HG02642 (cell line): ENCODE measurements around the gene TIPRL.
"Not testable (repeated sequence)": the region's sequence is repeated elsewhere in the genome, so short reads cannot be mapped to it uniquely, and the experiment has no call there.

Experiments used
- ATAC-seq: cut with Tn5 transposase; IDR thresholded peaks from one replicate; pipeline ENCODE4 v1.9.1; 2021; ENCODE audit warnings: mild to moderate bottlenecking; ENCODE audit not compliant: unreplicated experiment, poor library complexity

Gene TIPRL

DNA sequence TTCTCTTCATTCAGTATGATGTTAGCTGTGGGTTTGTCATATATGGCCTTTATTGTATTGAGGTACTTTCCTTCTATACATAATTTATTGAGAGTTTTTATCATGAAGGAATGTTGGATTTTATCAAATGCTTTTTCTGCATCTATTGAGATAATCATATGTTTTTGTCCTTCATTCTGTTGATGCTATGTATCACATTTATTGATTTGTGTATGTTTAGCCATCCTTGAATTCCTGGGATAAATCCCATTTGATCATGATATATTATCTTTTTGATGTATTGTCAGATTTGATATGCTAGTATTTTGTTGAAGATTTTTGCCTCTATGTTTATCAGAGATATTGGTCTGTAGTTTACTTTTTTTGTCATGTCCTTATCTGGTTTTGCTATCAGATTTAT, 21.1 kb upstream of the TIPRL start:
- no peak for ATAC-seq

DNA sequence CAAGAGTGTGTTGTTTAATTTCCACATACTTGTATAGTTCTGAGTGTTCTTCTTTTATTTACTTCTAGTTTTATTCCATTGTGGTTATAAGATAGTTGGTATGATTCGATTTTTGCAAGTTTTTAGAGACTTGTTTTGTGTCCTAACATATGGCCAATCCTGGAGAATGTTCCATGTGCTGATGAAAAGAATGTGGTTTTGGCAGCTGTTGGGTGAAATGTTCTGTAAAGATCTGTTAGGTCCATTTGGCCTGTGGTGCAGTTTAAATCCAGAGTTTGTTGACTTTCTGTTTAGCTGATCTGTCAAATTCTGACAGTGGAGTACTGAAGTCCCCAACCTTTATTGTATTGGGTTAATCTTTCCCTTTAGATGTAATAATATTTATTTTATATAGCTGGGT, 19.5 kb upstream of the TIPRL start:
- no peak for ATAC-seq

GRCh38 chr1:168159979-168160378, 18.8 kb upstream of the TIPRL start:
- no peak for ATAC-seq

DNA sequence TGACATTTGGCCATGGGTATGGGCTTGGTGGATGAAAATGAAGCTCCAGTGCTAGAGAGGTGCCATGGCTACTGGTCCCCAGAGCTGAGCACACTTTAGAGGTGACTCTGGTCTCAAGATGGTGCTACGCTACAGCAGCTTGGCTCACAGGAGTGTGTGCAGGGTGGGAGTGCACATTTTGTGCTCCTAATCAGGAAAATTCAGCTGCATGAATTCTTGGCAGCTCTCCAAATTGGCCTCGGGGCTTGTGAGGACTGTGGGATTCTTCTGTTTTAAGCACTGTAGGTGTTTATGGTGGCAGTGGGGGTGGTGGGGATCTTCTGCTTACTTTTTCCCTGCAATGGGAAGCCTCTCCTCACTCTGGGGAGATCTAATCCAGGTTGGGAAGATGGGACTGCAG, 17.3 kb upstream of the TIPRL start:
- ATAC-seq, result no peak

GRCh38 chr1:168163670-168164069, 15.1 kb upstream of the TIPRL start:
- no peak for ATAC-seq

GRCh38 chr1:168164771-168165170, 14.0 kb upstream of the TIPRL start:
- ATAC-seq, result no peak

DNA sequence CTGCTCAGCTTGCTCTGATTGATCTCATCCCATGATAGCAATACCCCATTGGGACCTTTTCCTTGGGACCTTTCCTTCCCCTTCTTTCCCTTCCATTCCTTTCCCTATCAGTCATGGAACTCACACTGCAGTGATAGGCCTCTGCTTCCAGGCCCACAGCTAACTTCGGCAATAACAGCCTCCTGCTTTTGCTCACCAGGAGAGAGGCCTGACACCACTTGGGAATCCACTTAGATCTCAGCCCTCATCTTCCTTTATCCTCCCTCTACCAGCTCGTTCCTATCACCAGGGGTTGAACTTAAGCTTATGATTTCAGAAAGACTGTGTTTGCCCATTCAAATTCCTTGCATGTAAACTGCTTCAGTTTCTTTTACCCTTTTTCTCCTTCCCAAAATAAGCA, 11.0 kb upstream of the TIPRL start:
- ATAC-seq, result no peak

DNA sequence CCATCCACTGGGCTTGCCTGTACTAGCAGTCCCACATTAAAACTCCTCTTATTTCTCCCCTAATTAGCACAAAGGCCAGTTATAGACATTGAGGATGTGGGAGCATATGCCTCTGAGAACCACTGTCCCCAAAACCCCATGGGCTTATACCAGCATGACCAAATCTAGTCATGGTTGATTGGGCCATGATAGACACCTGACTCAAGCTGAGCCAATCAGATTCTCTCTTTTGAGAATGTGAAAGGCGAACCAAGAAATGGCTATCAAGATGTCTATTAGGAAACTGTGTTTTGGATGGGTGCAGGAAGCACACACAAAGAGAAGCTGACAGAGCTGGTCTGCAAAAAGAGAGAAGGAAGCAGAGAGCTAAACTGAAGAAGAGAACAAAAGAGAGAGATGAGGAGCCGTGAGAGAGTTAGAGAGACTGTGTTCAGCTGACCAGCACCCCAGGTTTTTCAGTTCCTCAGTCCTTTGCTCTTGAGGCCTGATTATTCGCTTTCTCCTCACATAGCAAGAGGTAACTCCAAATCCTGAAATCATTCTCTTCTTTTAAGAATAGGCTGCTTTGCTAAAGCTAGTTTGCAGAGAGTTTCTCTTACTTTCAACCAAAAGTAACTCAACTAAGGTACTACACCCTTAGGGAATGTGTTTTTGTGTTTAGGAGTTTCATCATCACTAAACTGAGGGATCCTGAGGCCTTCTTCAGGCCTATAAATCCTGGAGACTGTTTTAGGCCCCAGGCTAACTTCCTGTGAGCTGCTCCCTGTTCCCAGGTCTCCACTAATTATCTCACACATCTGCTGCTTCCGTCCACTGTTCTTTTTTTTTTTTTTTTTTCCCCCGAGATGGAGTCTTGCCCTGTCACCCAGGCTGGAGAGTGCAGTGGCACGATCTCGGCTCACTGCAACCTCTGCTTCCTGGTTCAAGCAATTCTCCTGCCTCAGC, 7.9 kb upstream of the TIPRL start:
- no peak for ATAC-seq

- no peak for ATAC-seq
Measured at GRCh38 chr1:168172250-168172915, 6.4 kb upstream of the TIPRL start.

DNA sequence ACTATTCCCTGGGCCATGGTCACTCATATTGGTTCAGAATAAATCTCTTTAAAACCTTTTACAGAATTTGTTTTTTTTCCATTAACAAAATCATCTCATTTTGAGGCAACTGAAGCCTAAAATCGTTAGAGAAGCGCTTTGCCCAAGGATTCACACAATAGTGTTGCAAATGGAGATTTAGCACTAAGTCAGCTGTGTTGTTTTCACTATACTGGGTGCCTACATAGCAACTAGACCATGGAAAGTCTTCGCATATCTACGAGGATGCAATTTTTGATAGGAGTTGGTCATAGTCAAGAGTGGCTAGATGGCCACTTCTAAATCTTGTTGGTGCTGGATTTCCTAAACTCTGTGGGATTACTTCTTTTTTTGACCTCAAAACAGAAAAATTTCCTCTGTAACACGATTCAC, 530 bp upstream of the TIPRL start:
- ATAC-seq, result no peak

DNA sequence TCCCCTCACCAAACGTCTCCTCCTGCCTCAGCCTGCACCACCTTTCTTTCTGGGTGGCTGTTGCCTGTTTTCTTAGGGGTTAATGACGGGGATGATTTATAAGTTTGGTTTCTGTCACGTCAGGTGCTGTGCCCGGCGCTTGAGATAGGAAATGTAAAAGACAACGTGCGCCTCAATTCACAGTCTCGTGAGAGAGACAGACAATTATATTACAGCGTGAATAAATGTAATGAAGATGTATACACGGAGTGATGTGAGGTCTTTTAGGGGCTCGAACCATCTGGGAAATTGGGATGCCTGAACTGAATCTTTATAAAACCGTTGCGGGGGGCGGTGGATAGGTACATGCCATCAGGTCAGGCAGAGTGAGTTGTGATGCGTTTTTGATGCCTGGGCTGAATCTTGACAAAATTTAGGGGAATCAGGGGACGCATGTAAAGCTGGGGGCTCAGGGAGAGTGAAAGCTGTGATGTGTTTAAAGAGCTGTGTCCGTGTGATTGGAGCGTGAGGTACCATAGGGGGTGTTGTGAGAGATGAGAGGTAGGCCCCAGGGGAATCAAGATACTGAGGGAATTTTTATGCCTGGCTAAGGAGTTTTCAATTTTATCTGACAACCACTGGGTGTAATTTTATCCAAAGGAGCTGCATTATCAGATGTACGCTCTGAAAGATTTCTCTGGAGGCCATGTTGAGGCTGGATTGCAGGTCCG, 831 bp downstream of the TIPRL start:
- ATAC-seq, result no peak

DNA sequence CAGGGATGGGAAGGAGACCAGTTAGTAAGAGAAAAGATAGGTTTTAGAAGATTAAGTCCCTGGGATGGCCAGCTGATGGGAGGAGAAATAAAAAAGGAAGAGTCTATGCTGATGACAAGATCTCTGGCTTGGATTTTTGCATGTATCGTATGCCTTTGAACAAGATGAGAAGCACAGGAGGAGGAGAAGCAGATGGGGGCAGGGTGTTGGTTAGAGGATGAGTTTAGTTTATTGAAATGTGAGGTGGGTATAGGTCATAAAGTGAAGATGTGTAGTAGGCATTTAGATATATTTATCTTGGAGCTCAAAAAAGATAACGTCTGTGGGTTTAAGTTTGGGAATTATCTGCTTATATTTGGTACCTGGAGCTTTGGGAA, 1.4 kb downstream of the TIPRL start:
- ATAC-seq, result no peak

GRCh38 chr1:168181063-168181720, 2.4 kb downstream of the TIPRL start:
- ATAC-seq, result not testable (repeated sequence)

- ATAC-seq, result no peak
Measured at GRCh38 chr1:168187177-168187576, 8.4 kb downstream of the TIPRL start.

- no peak for ATAC-seq
Measured at GRCh38 chr1:168190403-168190802, 11.6 kb downstream of the TIPRL start.

GRCh38 chr1:168195199-168196135, 16.7 kb downstream of the TIPRL start:
- no peak for ATAC-seq

- ATAC-seq, result no peak
Measured at GRCh38 chr1:168199056-168199455, 20.3 kb downstream of the TIPRL start.

DNA sequence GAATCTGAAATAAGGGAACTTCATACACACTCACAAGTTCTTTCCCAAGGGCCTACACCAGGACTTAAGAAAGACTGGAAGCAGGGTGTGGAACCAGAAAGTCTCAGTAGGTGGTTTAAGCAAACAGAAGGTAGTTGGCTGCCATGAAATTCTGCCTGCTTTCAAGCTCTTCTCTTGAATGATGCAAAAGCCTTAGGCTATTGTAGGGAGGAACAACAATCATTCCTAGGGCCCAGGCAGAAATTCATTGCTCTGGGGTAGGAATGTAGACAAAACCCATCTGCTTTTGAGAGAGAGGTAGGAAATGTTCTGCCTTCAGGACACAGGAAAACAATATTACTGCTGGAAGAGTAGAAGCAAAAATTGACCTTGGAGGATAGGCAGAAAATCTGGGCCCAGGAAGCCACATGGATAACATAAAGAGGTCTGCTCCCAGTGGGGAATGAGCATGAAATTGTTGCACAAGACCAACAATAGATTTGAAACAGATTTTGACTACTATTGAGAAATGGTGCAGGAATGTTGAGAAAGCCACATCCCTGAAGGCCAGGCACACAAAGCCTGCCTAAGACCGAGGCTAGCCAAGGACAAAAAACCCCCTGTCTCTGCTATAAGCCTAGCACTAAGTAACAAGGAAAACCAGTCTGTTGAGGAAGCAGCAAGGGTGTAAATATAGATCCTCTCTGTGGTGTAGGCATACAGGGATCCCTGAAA, 24.3 kb downstream of the TIPRL start:
- no peak for ATAC-seq

DNA sequence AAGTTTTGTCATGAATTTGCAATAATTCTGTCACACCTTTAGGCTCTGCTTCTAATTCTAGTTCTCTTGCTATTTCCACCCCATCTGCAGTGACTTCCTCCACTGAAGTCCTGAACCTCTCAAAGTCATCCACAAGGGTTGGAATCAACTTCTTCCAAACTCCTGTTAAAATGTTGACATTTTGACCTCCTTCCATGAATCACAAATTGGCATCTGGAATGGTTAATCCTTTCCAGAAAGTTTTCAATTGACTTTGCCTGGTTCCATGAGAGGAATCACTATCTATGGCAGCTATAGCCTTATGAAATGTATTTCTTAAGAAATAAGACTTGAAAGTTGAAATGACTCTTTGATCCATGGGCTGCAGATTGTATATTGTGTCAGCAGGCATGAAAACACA, 27.3 kb downstream of the TIPRL start:
- ATAC-seq, result no peak
